Measurements from ENCODE around the gene MAX. TPM values are rescaled to one million over a fixed set of nuclear protein-coding genes. Genes with fewer than 3 reads are reported as not detected.
"Not testable (repeated sequence)": the region's sequence is repeated elsewhere in the genome, so short reads cannot be mapped to it uniquely, and the experiment has no call there.

The MAX gene
- total and polyA plus RNA-seq, 9 donors = 26.2 to 43.7 (median 35.2) TPM

DNA sequence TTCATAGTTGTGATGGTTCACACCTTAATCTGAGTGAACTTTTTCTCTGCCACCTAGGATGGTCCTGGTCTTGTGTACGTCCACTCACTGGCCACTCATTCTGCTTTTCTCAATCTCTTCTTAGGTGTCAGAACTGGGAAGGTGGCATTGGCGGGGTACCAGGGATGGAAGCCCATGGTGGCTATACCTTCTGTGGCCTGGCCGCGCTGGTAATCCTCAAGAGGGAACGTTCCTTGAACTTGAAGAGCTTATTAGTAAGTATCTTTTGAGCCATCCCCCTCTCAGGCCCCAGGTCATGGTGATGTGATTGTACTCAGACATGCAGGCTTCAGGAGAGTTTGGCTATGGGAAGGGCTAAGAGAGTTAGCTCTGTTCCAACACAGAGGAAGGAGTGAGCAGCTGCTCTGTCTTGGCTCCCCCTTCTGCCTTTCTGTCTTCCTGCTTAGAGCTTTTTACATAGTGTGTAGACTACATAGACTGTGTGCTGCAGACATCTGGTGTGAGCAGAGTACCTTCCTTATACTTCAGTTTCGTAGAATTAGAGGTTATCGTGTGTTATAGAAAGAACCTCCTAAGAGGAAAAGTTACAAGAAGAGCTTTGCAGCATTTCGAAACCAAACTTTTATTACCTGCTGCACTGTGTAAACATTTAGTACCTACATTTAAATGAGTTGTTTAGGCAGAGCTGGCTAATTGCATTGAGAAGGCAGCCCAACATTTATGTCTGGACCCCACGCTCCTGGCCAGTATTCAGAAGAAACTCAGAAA is 61.5 kb downstream of the MAX start:
- peak; percentile 54 for DNase-seq
- no peak overlapping the region for H3K27ac ChIP-seq (ENCODE audit: low read length)
- no peaks in the 10 kb centered on the region for H3K27me3 ChIP-seq (ENCODE audit: control insufficient read depth, insufficient read depth, low read length)
- 90% methylated on average over 4 of the region's 9 CpGs for WGBS (ENCODE audit: insufficient coverage)
- H3K36me3 ChIP-seq (ENCODE audit: control insufficient read depth, insufficient read depth, low read length) = peaks cover 44% of the 10 kb centered on the region
- H3K4me3 ChIP-seq (ENCODE audit: low read length) = no peak overlapping the region
- no peaks in the 10 kb centered on the region for H3K9me3 ChIP-seq (replicated peaks; ENCODE audit: control insufficient read depth, low read depth, low read length)
- H3K4me1 ChIP-seq (ENCODE audit: control insufficient read depth, insufficient read depth, low read length) = no peaks in the 10 kb centered on the region

DNA sequence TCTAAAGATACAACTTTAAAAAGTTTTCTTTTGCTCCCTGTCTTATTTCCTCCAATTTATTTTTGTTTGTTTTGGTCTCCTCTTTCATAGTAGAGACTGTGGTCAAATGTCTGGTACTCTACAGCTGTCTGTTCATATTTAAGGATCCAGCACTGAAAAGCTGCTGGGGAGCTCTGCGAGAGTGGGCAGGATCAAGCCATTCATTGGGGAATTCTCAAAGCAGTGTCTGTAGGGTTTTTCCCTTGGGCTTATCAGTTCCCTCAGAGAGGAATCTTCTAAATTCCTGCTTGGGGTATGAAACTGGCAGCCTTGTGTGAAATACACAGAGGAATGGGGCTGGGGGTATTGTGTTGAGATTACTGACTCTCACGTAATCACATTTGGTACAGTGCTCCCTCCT is 63.4 kb downstream of the MAX start:
- Histone ChIP-seq H3K27ac (ENCODE audit: low read length) (no peak overlapping the region), H3K27me3 (ENCODE audit: control insufficient read depth, insufficient read depth, low read length) (no peaks in the 10 kb centered on the region)

DNA sequence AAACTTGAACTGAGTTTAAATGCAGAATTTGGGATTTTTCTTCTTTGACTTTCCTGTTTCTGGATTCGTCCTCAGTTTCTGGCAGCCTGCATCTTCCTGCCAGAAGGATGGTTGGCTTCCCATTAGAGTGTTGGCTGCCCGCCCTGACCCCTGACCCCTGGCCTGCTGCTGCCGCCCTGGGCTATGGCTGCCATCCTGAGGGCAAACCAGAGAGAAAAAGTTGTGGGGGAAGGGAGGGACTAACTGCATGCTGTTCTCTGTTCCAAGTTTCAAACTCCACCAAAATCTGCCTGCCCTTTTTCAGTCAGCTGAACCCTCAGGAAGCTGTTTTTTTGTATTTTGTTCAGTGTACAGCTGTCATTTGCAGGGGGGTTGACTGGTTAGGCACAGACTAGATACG is 67.3 kb downstream of the MAX start:
- DNase-seq = peak; percentile 30
- H3K4me3 ChIP-seq (ENCODE audit: low read length) = no peak overlapping the region
- H3K27me3 ChIP-seq (ENCODE audit: control insufficient read depth, insufficient read depth, low read length) = no peaks in the 10 kb centered on the region
- peaks cover 3% of the 10 kb centered on the region for H3K4me1 ChIP-seq (ENCODE audit: control insufficient read depth, insufficient read depth, low read length)
- WGBS (ENCODE audit: insufficient coverage) = 37% methylated on average over 2 of the region's 4 CpGs
- H3K27ac ChIP-seq (ENCODE audit: low read length) = no peak overlapping the region
- peaks cover 30% of the 10 kb centered on the region for H3K36me3 ChIP-seq (ENCODE audit: control insufficient read depth, insufficient read depth, low read length)
- H3K9me3 ChIP-seq (replicated peaks; ENCODE audit: control insufficient read depth, low read depth, low read length) = no peaks in the 10 kb centered on the region

More for the DNA sequence above, 63.4 kb downstream of the MAX start:
- Histone ChIP-seq H3K4me3 (ENCODE audit: low read length) (no peak overlapping the region), H3K9me3 (replicated peaks; ENCODE audit: control insufficient read depth, low read depth, low read length) (no peaks in the 10 kb centered on the region), H3K4me1 (ENCODE audit: control insufficient read depth, insufficient read depth, low read length) (peaks cover 3% of the 10 kb centered on the region), H3K36me3 (ENCODE audit: control insufficient read depth, insufficient read depth, low read length) (peaks cover 41% of the 10 kb centered on the region)
- DNase-seq = no peak
- 100% methylated on average over 1 of the region's 2 CpGs for WGBS (ENCODE audit: insufficient coverage)

DNA sequence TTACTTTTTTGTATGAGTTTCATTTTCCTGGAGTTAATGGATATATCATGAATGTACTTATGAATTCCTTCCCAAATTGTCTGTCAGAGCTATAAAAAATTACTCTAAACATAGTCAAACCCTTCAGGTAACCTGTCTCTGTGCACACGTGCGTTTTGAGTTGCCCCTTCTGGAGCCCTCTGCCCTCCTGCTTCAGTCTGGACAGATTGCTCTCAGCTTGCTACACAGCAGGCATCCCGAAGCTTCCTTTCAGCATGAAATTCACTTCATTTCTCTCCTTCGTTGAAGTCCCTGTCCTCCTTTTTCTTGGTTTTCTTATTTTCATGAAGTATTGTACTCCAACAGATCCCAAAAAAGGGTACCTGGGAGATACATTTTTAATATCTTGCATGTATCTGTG is 68.3 kb downstream of the MAX start:
- Histone ChIP-seq H3K27me3 (ENCODE audit: control insufficient read depth, insufficient read depth, low read length) (no peaks in the 10 kb centered on the region), H3K27ac (ENCODE audit: low read length) (no peak overlapping the region), H3K9me3 (replicated peaks; ENCODE audit: control insufficient read depth, low read depth, low read length) (no peaks in the 10 kb centered on the region), H3K4me1 (ENCODE audit: control insufficient read depth, insufficient read depth, low read length) (peaks cover 3% of the 10 kb centered on the region), H3K36me3 (ENCODE audit: control insufficient read depth, insufficient read depth, low read length) (peaks cover 37% of the 10 kb centered on the region), H3K4me3 (ENCODE audit: low read length) (no peak overlapping the region)
- 67% methylated on average over 2 of the region's 4 CpGs for WGBS (ENCODE audit: insufficient coverage)
- no peak for DNase-seq

DNA sequence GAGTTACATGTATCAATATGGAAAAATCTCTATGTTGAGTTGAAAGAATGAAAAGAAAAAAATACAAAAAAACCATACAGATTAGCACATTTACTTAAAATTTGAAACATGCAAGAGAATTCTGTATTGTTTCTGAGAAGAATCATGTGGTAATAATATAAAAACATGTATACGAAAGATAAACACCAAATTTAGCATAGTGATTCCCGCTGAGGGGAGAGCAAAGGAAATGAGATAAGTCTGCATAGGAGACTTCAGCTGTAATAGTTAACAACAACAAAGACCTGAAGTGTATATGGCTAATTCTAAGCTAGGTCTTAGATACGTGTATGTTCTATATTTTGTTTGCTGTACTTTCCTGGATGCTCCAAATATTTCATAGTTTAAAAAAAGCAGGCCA is 69.1 kb downstream of the MAX start:
- Histone ChIP-seq H3K36me3 (ENCODE audit: control insufficient read depth, insufficient read depth, low read length) (peaks cover 39% of the 10 kb centered on the region), H3K9me3 (replicated peaks; ENCODE audit: control insufficient read depth, low read depth, low read length) (no peaks in the 10 kb centered on the region), H3K4me3 (ENCODE audit: low read length) (no peak overlapping the region), H3K27me3 (ENCODE audit: control insufficient read depth, insufficient read depth, low read length) (no peaks in the 10 kb centered on the region), H3K4me1 (ENCODE audit: control insufficient read depth, insufficient read depth, low read length) (peaks cover 3% of the 10 kb centered on the region), H3K27ac (ENCODE audit: low read length) (no peak overlapping the region)
- DNase-seq = no peak
- no CpG with 5 or more reads among the region's 3 CpGs for WGBS (ENCODE audit: insufficient coverage)

DNA sequence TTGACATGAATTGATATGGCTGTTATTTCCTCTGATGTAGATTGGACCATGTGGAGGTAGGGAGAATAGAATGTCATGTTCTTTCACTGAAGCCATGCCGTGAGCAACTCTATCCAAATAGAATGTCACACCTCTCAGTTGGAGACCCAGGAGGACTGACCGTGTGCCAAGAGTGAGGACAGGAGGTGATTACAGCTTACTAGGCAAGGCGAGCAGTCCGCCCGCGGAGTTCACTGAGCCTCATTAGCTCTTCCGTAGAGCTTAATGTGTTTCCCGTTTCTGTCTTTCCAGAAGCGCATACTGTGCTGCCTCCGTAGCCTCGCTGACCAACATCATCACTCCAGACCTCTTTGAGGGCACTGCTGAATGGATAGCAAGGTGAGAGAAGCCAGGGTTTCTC is 70.0 kb downstream of the MAX start:
- Histone ChIP-seq H3K9me3 (replicated peaks; ENCODE audit: control insufficient read depth, low read depth, low read length) (no peaks in the 10 kb centered on the region), H3K36me3 (ENCODE audit: control insufficient read depth, insufficient read depth, low read length) (peaks cover 47% of the 10 kb centered on the region), H3K27me3 (ENCODE audit: control insufficient read depth, insufficient read depth, low read length) (no peaks in the 10 kb centered on the region), H3K4me3 (ENCODE audit: low read length) (no peak overlapping the region), H3K4me1 (ENCODE audit: control insufficient read depth, insufficient read depth, low read length) (peaks cover 3% of the 10 kb centered on the region), H3K27ac (ENCODE audit: low read length) (no peak overlapping the region)
- 81% methylated on average over 7 of the region's 11 CpGs for WGBS (ENCODE audit: insufficient coverage)
- DNase-seq = peak; percentile 35

DNA sequence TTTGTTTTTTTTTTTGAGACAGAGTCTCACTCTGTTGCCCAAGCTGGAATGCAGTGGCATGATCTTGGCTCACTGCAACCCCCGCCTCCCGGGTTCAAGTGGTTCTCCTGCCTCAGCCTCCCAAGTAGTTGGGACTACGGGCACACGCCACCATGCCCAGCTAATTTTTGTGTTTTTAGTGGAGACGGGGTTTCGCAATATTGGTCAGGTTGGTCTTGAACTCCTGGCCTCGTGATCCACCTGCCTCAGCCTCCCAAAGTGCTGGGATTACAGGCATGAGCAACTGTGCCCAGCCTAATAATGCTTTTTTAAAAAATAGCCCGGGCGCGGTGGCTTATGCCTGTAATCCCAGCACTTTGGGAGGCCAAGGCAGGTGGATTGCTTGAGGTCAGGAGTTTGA is 71.0 kb downstream of the MAX start:
- not testable (repeated sequence) for H3K27ac ChIP-seq (ENCODE audit: low read length); DNase-seq
- WGBS (ENCODE audit: insufficient coverage) = 93% methylated on average over 4 of the region's 10 CpGs

DNA sequence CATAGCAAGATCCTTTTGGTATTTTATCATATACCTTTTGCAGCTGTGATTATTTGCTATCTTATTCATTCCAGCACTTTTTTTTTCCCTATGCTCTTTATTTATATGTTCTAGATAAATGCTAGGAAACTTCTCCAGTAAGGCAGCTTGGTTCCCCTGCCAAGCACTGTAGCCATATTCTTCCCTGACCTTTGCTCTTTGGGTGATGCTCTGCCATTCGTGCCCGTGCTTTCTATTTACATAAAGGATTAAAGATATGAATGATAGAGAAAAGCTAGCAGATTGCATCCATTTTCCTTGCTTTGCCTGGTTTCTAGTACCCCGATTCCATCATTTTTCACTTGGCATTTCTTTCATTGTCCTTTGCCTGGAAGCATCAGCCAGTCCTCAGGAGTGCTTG is 73.4 kb downstream of the MAX start:
- H3K36me3 ChIP-seq (ENCODE audit: control insufficient read depth, insufficient read depth, low read length) = peaks cover 61% of the 10 kb centered on the region

More for the DNA sequence above, 71.0 kb downstream of the MAX start:
- H3K36me3 ChIP-seq (ENCODE audit: control insufficient read depth, insufficient read depth, low read length) = peaks cover 57% of the 10 kb centered on the region
- H3K4me1 ChIP-seq (ENCODE audit: control insufficient read depth, insufficient read depth, low read length); H3K9me3 ChIP-seq (replicated peaks; ENCODE audit: control insufficient read depth, low read depth, low read length); H3K27me3 ChIP-seq (ENCODE audit: control insufficient read depth, insufficient read depth, low read length); H3K4me3 ChIP-seq (ENCODE audit: low read length): not testable (repeated sequence)

DNA sequence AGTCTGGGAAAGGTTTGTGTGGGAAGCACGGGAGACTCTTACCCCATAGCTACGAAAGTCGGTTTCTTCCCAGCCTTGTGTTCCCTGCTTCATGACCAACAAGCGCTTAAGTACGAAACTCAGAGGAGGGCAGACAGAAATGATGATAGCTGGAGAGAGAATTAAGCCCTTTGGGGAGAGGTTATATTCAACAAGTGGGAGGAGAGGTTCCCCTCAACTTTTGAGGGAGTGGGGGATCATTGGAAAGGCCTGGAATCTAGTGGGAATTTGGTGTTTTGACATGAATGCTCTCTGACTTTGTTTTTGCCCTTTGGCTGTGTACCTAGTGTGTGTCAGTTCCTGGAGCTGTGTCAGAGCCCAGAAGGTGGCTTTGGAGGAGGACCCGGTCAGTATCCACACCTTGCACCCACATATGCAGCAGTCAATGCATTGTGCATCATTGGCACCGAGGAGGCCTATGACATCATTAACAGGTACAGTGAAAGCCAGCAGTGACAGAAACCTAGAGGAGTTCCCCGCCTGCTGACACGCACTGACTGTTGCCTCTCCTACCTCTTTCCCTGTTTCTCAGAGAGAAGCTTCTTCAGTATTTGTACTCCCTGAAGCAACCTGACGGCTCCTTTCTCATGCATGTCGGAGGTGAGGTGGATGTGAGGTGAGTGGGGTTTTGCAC is 75.1 kb downstream of the MAX start:
- WGBS (ENCODE audit: insufficient coverage) = 98% methylated on average over 10 of the region's 11 CpGs
- Histone ChIP-seq H3K9me3 (replicated peaks; ENCODE audit: control insufficient read depth, low read depth, low read length) (no peaks in the 10 kb centered on the region), H3K36me3 (ENCODE audit: control insufficient read depth, insufficient read depth, low read length) (peaks cover 53% of the 10 kb centered on the region), H3K27me3 (ENCODE audit: control insufficient read depth, insufficient read depth, low read length) (no peaks in the 10 kb centered on the region), H3K4me1 (ENCODE audit: control insufficient read depth, insufficient read depth, low read length) (no peaks in the 10 kb centered on the region), H3K27ac (ENCODE audit: low read length) (no peak overlapping the region), H3K4me3 (ENCODE audit: low read length) (no peak overlapping the region)
- no peak for DNase-seq

More for the DNA sequence above, 73.4 kb downstream of the MAX start:
- H3K9me3 ChIP-seq (replicated peaks; ENCODE audit: control insufficient read depth, low read depth, low read length) = no peaks in the 10 kb centered on the region
- no peaks in the 10 kb centered on the region for H3K4me1 ChIP-seq (ENCODE audit: control insufficient read depth, insufficient read depth, low read length)
- no peak for DNase-seq
- WGBS (ENCODE audit: insufficient coverage) = no CpG with 5 or more reads among the region's 3 CpGs
- H3K27me3 ChIP-seq (ENCODE audit: control insufficient read depth, insufficient read depth, low read length) = no peaks in the 10 kb centered on the region
- no peak overlapping the region for H3K27ac ChIP-seq (ENCODE audit: low read length)
- H3K4me3 ChIP-seq (ENCODE audit: low read length) = no peak overlapping the region

DNA sequence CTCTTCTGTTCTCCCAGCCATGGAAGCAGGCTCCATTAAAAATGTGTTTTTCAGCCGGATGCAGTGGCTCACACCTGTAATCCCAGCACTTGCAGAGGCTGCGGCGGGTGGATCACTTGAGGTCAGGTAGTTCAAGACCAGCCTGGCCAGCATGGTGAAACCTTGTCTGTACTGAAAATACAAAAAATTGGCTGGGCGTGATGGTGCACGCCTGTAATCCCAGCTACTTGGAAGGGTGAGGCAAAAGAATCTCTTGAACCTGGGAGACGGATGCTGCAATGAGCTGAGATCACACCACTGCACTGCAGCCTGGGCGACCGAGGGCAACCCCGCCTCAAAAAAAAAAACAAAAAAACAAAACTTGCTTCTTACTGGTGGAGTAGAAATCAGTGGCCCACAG is 75.8 kb downstream of the MAX start:
- WGBS (ENCODE audit: insufficient coverage) = 82% methylated on average over 5 of the region's 9 CpGs

More for the DNA sequence above, 75.8 kb downstream of the MAX start:
- Histone ChIP-seq H3K27ac (ENCODE audit: low read length) (no peak overlapping the region), H3K4me1 (ENCODE audit: control insufficient read depth, insufficient read depth, low read length) (no peaks in the 10 kb centered on the region), H3K9me3 (replicated peaks; ENCODE audit: control insufficient read depth, low read depth, low read length) (no peaks in the 10 kb centered on the region), H3K4me3 (ENCODE audit: low read length) (no peak overlapping the region), H3K36me3 (ENCODE audit: control insufficient read depth, insufficient read depth, low read length) (peaks cover 51% of the 10 kb centered on the region), H3K27me3 (ENCODE audit: control insufficient read depth, insufficient read depth, low read length) (no peaks in the 10 kb centered on the region)
- DNase-seq = no peak
